ENCODE results near the gene MATN4.
"Not testable (repeated sequence)": the region's sequence is repeated elsewhere in the genome, so short reads cannot be mapped to it uniquely, and the experiment has no call there.

Gene MATN4

DNA sequence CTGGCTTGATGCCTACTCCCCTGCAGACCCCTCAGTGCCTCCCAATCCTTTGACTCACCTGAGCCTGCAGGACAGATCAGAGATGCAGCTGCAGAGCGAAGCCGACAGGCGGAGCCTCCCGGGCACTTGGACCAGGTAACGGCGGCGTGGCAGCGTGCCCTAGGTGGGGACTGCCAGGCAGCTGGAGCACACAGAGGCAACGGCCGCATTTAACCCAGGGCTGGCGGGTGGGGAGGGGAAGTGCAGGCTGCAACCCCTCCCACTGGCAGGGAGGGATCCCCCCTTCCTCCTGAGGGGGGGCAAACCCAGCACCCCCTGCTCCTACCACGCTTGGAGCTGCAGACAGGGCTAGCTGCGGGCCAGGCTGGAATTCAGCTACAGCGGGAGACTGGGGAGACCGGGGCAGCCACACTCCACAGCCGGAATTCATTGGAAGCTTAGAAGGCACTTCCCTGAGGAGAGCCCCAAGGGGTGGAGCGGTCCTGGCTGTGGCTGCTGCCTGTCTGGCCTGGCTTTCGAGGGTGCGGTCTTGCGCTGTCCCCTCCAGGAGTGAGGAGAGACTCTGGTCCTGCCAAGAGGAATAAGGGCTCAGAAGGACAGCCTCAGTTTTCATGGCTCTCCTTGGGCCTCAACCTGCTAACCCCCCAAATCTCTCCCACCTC lies at the start of gene MATN4:
Gene MATN4 (minus strand): TSS at position 183 of the 662 bp plus-strand sequence. CDS start 2,717 bp downstream, outside the sequence.
- no peak for DNase-seq (ENCODE audit: low read depth in 2 of 2)

- DNase-seq (ENCODE audit: low read depth in 2 of 2) = no peak
Observed at GRCh38 chr20:45355209-45356084, 47.3 kb upstream of the MATN4 start.

- no peak for DNase-seq (ENCODE audit: low read depth in 2 of 2)
Observed at GRCh38 chr20:45354423-45355208, 46.5 kb upstream of the MATN4 start.

DNA sequence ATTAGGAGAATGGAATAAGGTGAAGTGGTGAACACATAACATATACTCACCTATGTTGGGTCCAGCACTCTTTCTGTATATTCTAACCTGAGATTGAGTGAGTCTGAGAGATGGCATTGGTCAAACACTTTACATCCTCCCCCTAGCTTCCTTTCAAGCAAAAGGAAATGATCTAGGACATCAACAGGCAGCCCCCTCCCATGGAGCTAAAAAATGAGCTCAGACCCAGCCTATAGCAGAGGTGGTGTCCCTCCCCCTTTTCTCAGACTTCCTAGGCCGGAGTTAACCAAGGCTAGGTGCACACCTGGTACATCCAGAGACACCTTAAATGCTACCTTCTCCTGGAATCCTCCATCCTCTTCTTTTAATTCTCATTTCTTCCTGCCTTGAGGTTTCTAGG lies 45.6 kb upstream of the MATN4 start:
- no peak for DNase-seq (ENCODE audit: low read depth in 2 of 2)

- DNase-seq (ENCODE audit: low read depth in 2 of 2) = no peak
Observed at GRCh38 chr20:45352729-45353128, 44.6 kb upstream of the MATN4 start.

DNA sequence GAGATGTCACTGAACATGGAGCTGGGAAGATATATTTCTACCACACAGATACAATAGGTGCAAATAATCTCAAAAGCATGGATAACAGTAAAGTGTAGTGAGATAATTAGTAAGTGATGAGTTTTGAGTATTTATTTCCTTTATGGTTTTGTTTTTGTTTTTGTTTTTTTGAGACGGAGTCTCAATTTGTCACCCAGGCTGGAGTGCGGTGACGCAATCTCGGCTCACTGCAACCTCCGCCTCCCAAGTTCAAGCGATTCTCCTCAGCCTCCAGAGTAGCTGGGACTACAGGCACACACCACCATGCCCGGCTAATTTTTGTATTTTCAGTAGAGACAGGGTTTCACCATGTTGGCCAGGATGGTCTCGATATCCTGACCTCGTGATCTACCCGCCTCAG lies 42.7 kb upstream of the MATN4 start:
- DNase-seq (ENCODE audit: low read depth in 2 of 2) = not testable (repeated sequence)

GRCh38 chr20:45350217-45350616 lies 42.1 kb upstream of the MATN4 start:
- no peak for DNase-seq (ENCODE audit: low read depth in 2 of 2)

GRCh38 chr20:45347936-45348778 lies 40.1 kb upstream of the MATN4 start, which contains the start of gene SDC4:
SDC4 (minus strand) TSS chr20:45348424; CDS start chr20:45348384, 40 bp downstream.
- peak; percentile 15 to 47 for DNase-seq (ENCODE audit: low read depth in 2 of 2)

GRCh38 chr20:45347297-45347935 lies 39.3 kb upstream of the MATN4 start:
- no peak for DNase-seq (ENCODE audit: low read depth in 2 of 2)

- DNase-seq (ENCODE audit: low read depth in 2 of 2) = no peak
Observed at GRCh38 chr20:45346851-45347250, 38.8 kb upstream of the MATN4 start.

DNA sequence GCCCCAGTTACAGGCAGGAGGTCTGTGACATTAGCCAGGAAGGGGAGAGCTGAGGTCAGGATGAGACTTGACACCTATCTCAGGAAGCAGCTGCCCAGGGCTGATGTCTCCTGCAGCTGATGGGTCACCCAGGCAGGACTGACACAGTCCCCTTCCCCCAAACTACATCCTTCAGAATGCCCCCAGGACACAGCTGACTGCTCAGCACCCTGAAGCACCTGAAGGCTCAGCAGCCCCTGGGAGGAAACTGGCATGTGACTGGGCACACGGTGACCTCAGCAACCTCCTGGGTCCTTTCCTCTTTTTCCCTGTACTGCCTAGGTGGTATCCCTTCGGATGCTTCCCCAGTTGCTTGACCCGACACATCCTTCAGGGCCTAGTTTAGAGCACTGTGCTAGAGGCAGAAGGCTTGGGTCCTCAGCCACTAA lies 38.2 kb upstream of the MATN4 start:
- no peak for DNase-seq (ENCODE audit: low read depth in 2 of 2)

GRCh38 chr20:45345104-45345936 lies 37.2 kb upstream of the MATN4 start:
- DNase-seq (ENCODE audit: low read depth in 2 of 2) = no peak

- DNase-seq (ENCODE audit: low read depth in 2 of 2) = no peak
Observed at GRCh38 chr20:45344168-45344860, 36.2 kb upstream of the MATN4 start.

DNA sequence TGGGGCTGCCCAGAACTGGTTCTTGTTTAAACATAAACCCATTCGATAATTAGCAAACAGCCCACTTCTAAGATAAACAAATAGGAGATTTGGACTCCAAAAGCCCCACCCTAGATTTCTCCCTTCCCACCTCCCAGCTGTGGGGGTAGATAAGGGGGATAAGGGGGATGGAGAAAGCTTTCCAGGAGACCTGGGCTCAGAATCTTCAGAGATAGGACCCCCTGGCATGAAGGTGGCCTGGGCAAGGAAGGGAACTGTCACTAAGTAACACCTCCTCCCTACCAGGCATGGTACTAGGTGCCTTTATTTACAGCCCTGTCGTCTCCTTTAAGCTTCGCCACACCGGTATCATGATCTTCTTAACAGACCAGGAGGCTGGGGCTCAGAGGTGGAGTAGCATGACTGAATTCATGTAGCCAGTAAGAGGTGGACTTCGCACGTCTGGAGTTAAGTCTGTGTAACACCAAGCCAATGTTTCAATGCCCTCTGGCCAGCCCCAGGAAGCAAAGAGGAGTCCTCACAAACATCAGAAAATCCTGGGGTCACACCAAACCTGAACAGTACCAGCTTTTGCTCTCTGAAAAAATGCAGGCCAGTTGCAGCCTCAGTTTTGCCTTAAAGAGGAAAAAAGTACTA lies 35.6 kb upstream of the MATN4 start:
- DNase-seq (ENCODE audit: low read depth in 2 of 2) = no peak

- DNase-seq (ENCODE audit: low read depth in 2 of 2) = no peak
Observed at GRCh38 chr20:45342855-45343531, 34.9 kb upstream of the MATN4 start.

- no peak for DNase-seq (ENCODE audit: low read depth in 2 of 2)
Observed at GRCh38 chr20:45341939-45342854, 34.1 kb upstream of the MATN4 start.

- DNase-seq (ENCODE audit: low read depth in 2 of 2) = no peak
Observed at GRCh38 chr20:45341579-45341938, 33.5 kb upstream of the MATN4 start.

Measured in stimulated activated CD8-positive, alpha-beta memory T cell treated with anti-CD3 and anti-CD28 coated beads, Interleukin-2, amount 100 ng/mL, for 1 hour (primary cell).